GM10248 (cell line): ENCODE data around the gene OTP.

Experiments used
- CTCF ChIA-PET: fragments of 300-600 bp; sonication (Branson Sonifier 250); formaldehyde crosslinking; extraction: SDS; loops from one replicate; lab custom pipeline; 2021; ENCODE audit warnings: antibody characterized with exemption; lab: Yijun Ruan, JAX
- POLR2A ChIA-PET: fragments of 350-650 bp; sonication (Branson Sonifier 250); formaldehyde crosslinking; extraction: SDS; loops from one replicate; lab custom pipeline; 2020; ENCODE audit warnings: antibody characterized with exemption; lab: Yijun Ruan, JAX
- DNase-seq: peaks from one replicate; pipeline ENCODE4 v3.0.0; 2012; ENCODE audit errors: extremely low spot score
- TF ChIP-seq, protein P1 (sequence below): IDR thresholded peaks from 2 replicates; pipeline ENCODE4 v1.5.1; 2012; ENCODE audit warnings: mild to moderate bottlenecking, low read depth; ENCODE audit errors: extremely low read depth, missing control alignments, control extremely low read depth

OTP gene

GRCh38 chr5:77640589-77641396 lies 2.3 kb upstream of the OTP start:
- ChIA-PET CTCF (interaction anchor here (1.0 kb wide), 1 partner anchor 11 kb away, joined by 3 read pairs; no protein-coding TSS in a partner anchor), POLR2A (no interaction called here)
- DNase-seq, result no peak
- TF ChIP-seq, protein P1, sequence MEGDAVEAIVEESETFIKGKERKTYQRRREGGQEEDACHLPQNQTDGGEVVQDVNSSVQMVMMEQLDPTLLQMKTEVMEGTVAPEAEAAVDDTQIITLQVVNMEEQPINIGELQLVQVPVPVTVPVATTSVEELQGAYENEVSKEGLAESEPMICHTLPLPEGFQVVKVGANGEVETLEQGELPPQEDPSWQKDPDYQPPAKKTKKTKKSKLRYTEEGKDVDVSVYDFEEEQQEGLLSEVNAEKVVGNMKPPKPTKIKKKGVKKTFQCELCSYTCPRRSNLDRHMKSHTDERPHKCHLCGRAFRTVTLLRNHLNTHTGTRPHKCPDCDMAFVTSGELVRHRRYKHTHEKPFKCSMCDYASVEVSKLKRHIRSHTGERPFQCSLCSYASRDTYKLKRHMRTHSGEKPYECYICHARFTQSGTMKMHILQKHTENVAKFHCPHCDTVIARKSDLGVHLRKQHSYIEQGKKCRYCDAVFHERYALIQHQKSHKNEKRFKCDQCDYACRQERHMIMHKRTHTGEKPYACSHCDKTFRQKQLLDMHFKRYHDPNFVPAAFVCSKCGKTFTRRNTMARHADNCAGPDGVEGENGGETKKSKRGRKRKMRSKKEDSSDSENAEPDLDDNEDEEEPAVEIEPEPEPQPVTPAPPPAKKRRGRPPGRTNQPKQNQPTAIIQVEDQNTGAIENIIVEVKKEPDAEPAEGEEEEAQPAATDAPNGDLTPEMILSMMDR, result no peak

GRCh38 chr5:77638763-77639671 lies 504 bp upstream of the OTP start:
- TF ChIP-seq, protein P1, result no peak
- CTCF ChIA-PET, result interaction anchor here (0.9 to 1.0 kb wide), 2 partner anchors 8 to 14 kb away, joined by 4 read pairs; no protein-coding TSS in a partner anchor
- POLR2A ChIA-PET, result no interaction called here
- no peak for DNase-seq

DNA sequence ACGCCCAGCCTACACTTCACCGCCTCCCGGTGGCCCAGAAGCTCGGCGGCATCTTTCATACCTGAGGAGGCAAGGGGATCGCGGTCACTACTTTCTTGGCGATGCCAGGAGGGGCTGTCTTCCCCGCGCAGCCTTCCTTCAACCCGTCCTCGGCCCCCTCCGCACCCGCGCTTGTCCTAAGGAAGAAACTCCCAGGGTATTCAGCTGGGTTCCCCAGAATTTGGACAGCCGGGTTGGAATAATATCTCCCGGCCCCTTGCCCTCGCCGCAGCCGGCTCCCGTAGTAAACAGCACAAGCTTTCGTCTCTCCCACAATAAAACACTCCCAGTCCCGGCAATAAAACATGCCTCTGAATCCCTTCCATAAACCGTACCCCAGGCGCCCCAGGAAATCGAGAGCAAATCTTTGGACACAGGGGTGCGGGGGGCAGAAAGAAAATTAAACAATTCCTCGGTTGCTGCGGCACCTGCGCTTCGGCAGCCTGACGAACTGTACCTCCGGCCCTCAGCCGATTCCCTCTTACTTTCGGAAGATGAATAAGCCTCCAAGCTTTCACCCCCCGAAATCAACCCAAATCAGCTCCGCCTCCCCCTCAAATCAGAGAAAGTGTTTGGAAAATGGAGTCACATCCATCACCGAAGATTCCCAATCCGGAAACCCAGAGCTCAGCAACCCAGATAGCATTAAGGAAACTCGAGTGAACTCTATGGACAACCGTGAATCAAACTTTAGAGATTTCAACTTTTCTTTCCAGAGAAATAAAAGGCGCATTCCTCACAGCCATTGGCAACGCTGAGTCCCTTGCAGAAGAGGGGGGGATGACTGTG lies 1.1 kb downstream of the OTP start:
- CTCF ChIA-PET, result no interaction called here

GRCh38 chr5:77636641-77637169 lies 1.8 kb downstream of the OTP start:
- DNase-seq, result no peak
- CTCF ChIA-PET, result interaction anchor here (2.3 kb wide), 1 partner anchor 10 kb away, joined by 9 read pairs; no protein-coding TSS in a partner anchor
- POLR2A ChIA-PET, result no interaction called here
- TF ChIP-seq, protein P1, result no peak

More for the DNA sequence above, 1.1 kb downstream of the OTP start:
- DNase-seq, result no peak
- TF ChIP-seq, protein P1, result no peak
- POLR2A ChIA-PET, result no interaction called here

GRCh38 chr5:77635917-77636640 lies 2.4 kb downstream of the OTP start:
- POLR2A ChIA-PET, result no interaction called here
- TF ChIP-seq, protein P1, result no peak
- CTCF ChIA-PET, result interaction anchor here (2.3 kb wide), 1 partner anchor 11 kb away, joined by 9 read pairs; no protein-coding TSS in a partner anchor
- no peak for DNase-seq
